ENCODE data around the gene ARHGAP24. TPM values are rescaled to one million over a fixed set of nuclear protein-coding genes. Genes with fewer than 3 reads are reported as not detected.

Gene ARHGAP24
- total RNA-seq, 4 donors from 2014 or later: 41.6 to 71.2 (median 62.0) TPM

- no peak for DNase-seq (ENCODE audit: low spot score in 2 of 2)
- Histone ChIP-seq H3K4me1 (no peaks in the 10 kb centered on the region), H3K27ac (no peak overlapping the region), H3K9me3 (no peaks in the 10 kb centered on the region), H3K27me3 (no peaks in the 10 kb centered on the region), H3K36me3 (no peaks in the 10 kb centered on the region), H3K4me3 (no peak overlapping the region)
- 94 to 95% methylated on average over 3 of the region's 3 CpGs for WGBS, 2 donors
- no peak for TF ChIP-seq POLR2A (IDR thresholded peaks at IDR 0.05)
- TF ChIP-seq EP300 (IDR thresholded peaks at IDR 0.05): no peak
- TF ChIP-seq CTCF (IDR thresholded peaks at IDR 0.05): no peak
Observed at GRCh38 chr4:85431156-85431555, 43.8 kb upstream of the ARHGAP24 start.

- no peaks in the 10 kb centered on the region for H3K36me3 ChIP-seq
- DNase-seq (ENCODE audit: low spot score in 2 of 2): no peak
- H3K4me1 ChIP-seq: no peaks in the 10 kb centered on the region
- no peaks in the 10 kb centered on the region for H3K9me3 ChIP-seq
- no peak overlapping the region for H3K27ac ChIP-seq
- TF ChIP-seq POLR2A (IDR thresholded peaks at IDR 0.05) (no peak), EP300 (IDR thresholded peaks at IDR 0.05) (no peak)
- no peaks in the 10 kb centered on the region for H3K27me3 ChIP-seq
- H3K4me3 ChIP-seq: no peak overlapping the region
- 91 to 93% methylated on average over 1 of the region's 1 CpG for WGBS, 2 donors
Observed at GRCh38 chr4:85431881-85432485, 43.0 kb upstream of the ARHGAP24 start.

GRCh38 chr4:85445050-85445639, 29.8 kb upstream of the ARHGAP24 start:
- H3K4me3 ChIP-seq: no peak overlapping the region
- H3K4me1 ChIP-seq: no peaks in the 10 kb centered on the region

GRCh38 chr4:85446141-85446861, 28.6 kb upstream of the ARHGAP24 start:
- Histone ChIP-seq H3K9me3 (no peaks in the 10 kb centered on the region), H3K36me3 (no peaks in the 10 kb centered on the region), H3K27me3 (no peaks in the 10 kb centered on the region), H3K27ac (no peak overlapping the region), H3K4me1 (no peaks in the 10 kb centered on the region), H3K4me3 (no peak overlapping the region)
- no peak for TF ChIP-seq CTCF (IDR thresholded peaks at IDR 0.05)
- WGBS, 2 donors: 75 to 84% methylated on average over 2 of the region's 2 CpGs
- DNase-seq (ENCODE audit: low spot score in 2 of 2): no peak

More at GRCh38 chr4:85445050-85445639, 29.8 kb upstream of the ARHGAP24 start:
- Histone ChIP-seq H3K27me3 (no peaks in the 10 kb centered on the region), H3K36me3 (no peaks in the 10 kb centered on the region), H3K9me3 (no peaks in the 10 kb centered on the region), H3K27ac (no peak overlapping the region)
- TF ChIP-seq EP300 (IDR thresholded peaks at IDR 0.05): no peak
- no peak for TF ChIP-seq POLR2A (IDR thresholded peaks at IDR 0.05)
- TF ChIP-seq CTCF (IDR thresholded peaks at IDR 0.05): no peak
- 70 to 80% methylated on average over 1 of the region's 1 CpG for WGBS, 2 donors
- DNase-seq (ENCODE audit: low spot score in 2 of 2): no peak

- no peak for DNase-seq (ENCODE audit: low spot score in 2 of 2)
- Histone ChIP-seq H3K36me3 (no peaks in the 10 kb centered on the region), H3K27me3 (no peaks in the 10 kb centered on the region), H3K9me3 (no peaks in the 10 kb centered on the region), H3K4me1 (no peaks in the 10 kb centered on the region), H3K27ac (no peak overlapping the region), H3K4me3 (no peak overlapping the region)
- TF ChIP-seq CTCF (IDR thresholded peaks at IDR 0.05) (no peak), EP300 (IDR thresholded peaks at IDR 0.05) (no peak), POLR2A (IDR thresholded peaks at IDR 0.05) (no peak)
- 74 to 78% methylated on average over 6 of the region's 6 CpGs for WGBS, 2 donors
Observed at GRCh38 chr4:85448906-85449890, 25.8 kb upstream of the ARHGAP24 start.
